Measurements from ENCODE around the gene TMEM167A. TPM values are rescaled to one million over a fixed set of nuclear protein-coding genes. Genes with fewer than 3 reads are reported as not detected.
A peak's percentile ranks its signal among the peaks of the same experiment; 100 is the strongest.

TMEM167A gene
- total and polyA plus RNA-seq, 2 donors (not counting 1 experiment from before 2014, with no cell fraction given): 54.0 to 89.0 TPM

GRCh38 chr5:83011985-83012384 is 65.2 kb downstream of the TMEM167A start:
- TF ChIP-seq EZH2 (IDR thresholded peaks at IDR 0.05; ENCODE audit: low read length, missing control alignments): no peak
- TF ChIP-seq CTCF (conservative IDR thresholded peaks at IDR 0.05 in 1 of 2, IDR thresholded peaks at IDR 0.05 in 1 of 2; ENCODE audit: low read depth in 1 of 2, low read length in 2 of 2): no peak
- H3K9me3 ChIP-seq (ENCODE audit: control insufficient read depth, insufficient read depth, low read depth, low read length): no peaks in the 10 kb centered on the region
- no peaks in the 10 kb centered on the region for H3K27me3 ChIP-seq (ENCODE audit: control insufficient read depth, insufficient read depth, low read length)
- peak in 1 of 2 donors; percentile 13 for DNase-seq (ENCODE audit: low read depth in 2 of 2)
- no peak overlapping the region for H2AFZ ChIP-seq (ENCODE audit: low read length)
- H3K79me2 ChIP-seq (ENCODE audit: control insufficient read depth, insufficient read depth, low read length): no peaks in the 10 kb centered on the region
- H4K20me1 ChIP-seq (ENCODE audit: control insufficient read depth, extremely low read depth, insufficient read depth, low read length): no peaks in the 10 kb centered on the region
- no peak overlapping the region for H3K9ac ChIP-seq (ENCODE audit: insufficient read depth, low read length)
- H3K36me3 ChIP-seq (ENCODE audit: control insufficient read depth, insufficient read depth, low read length): no peaks in the 10 kb centered on the region
- no peaks in the 10 kb centered on the region for H3K4me1 ChIP-seq (ENCODE audit: control insufficient read depth, extremely low read depth, insufficient read depth, low read length)
- no peak overlapping the region for H3K27ac ChIP-seq (ENCODE audit: insufficient read depth, low read length)
- no peak overlapping the region for H3K4me3 ChIP-seq (replicated peaks in 1 of 4; ENCODE audit: control extremely low read depth in 1 of 4, insufficient read depth in 1 of 4, low read depth in 3 of 4, low read length in 4 of 4)
- no peak overlapping the region for H3K4me2 ChIP-seq (ENCODE audit: extremely low read depth, insufficient read depth, low read length)

GRCh38 chr5:83009408-83009807 is 67.8 kb downstream of the TMEM167A start:
- no peak overlapping the region for H2AFZ ChIP-seq (ENCODE audit: low read length)
- TF ChIP-seq CTCF (conservative IDR thresholded peaks at IDR 0.05 in 1 of 2, IDR thresholded peaks at IDR 0.05 in 1 of 2; ENCODE audit: low read depth in 1 of 2, low read length in 2 of 2): no peak
- TF ChIP-seq EZH2 (IDR thresholded peaks at IDR 0.05; ENCODE audit: low read length, missing control alignments): no peak

GRCh38 chr5:83007755-83008154 is 69.4 kb downstream of the TMEM167A start:
- H3K9ac ChIP-seq (ENCODE audit: insufficient read depth, low read length): no peak overlapping the region
- no peaks in the 10 kb centered on the region for H3K36me3 ChIP-seq (ENCODE audit: control insufficient read depth, insufficient read depth, low read length)
- no peak overlapping the region for H3K4me3 ChIP-seq (replicated peaks in 1 of 4; ENCODE audit: control extremely low read depth in 1 of 4, insufficient read depth in 1 of 4, low read depth in 3 of 4, low read length in 4 of 4)
- H2AFZ ChIP-seq (ENCODE audit: low read length): no peak overlapping the region
- H3K27ac ChIP-seq (ENCODE audit: insufficient read depth, low read length): no peak overlapping the region
- H3K4me2 ChIP-seq (ENCODE audit: extremely low read depth, insufficient read depth, low read length): no peak overlapping the region
- no peaks in the 10 kb centered on the region for H3K27me3 ChIP-seq (ENCODE audit: control insufficient read depth, insufficient read depth, low read length)
- TF ChIP-seq EZH2 (IDR thresholded peaks at IDR 0.05; ENCODE audit: low read length, missing control alignments) (no peak), CTCF (conservative IDR thresholded peaks at IDR 0.05 in 1 of 2, IDR thresholded peaks at IDR 0.05 in 1 of 2; ENCODE audit: low read depth in 1 of 2, low read length in 2 of 2) (no peak)
- DNase-seq (ENCODE audit: low read depth in 2 of 2): no peak
- H3K79me2 ChIP-seq (ENCODE audit: control insufficient read depth, insufficient read depth, low read length): no peaks in the 10 kb centered on the region
- H3K4me1 ChIP-seq (ENCODE audit: control insufficient read depth, extremely low read depth, insufficient read depth, low read length): no peaks in the 10 kb centered on the region
- no peaks in the 10 kb centered on the region for H3K9me3 ChIP-seq (ENCODE audit: control insufficient read depth, insufficient read depth, low read depth, low read length)
- H4K20me1 ChIP-seq (ENCODE audit: control insufficient read depth, extremely low read depth, insufficient read depth, low read length): no peaks in the 10 kb centered on the region

More at GRCh38 chr5:83009408-83009807, 67.8 kb downstream of the TMEM167A start:
- H3K79me2 ChIP-seq (ENCODE audit: control insufficient read depth, insufficient read depth, low read length): no peaks in the 10 kb centered on the region
- no peaks in the 10 kb centered on the region for H3K27me3 ChIP-seq (ENCODE audit: control insufficient read depth, insufficient read depth, low read length)
- no peaks in the 10 kb centered on the region for H4K20me1 ChIP-seq (ENCODE audit: control insufficient read depth, extremely low read depth, insufficient read depth, low read length)
- no peaks in the 10 kb centered on the region for H3K36me3 ChIP-seq (ENCODE audit: control insufficient read depth, insufficient read depth, low read length)
- no peak overlapping the region for H3K9ac ChIP-seq (ENCODE audit: insufficient read depth, low read length)
- no peak overlapping the region for H3K4me3 ChIP-seq (replicated peaks in 1 of 4; ENCODE audit: control extremely low read depth in 1 of 4, insufficient read depth in 1 of 4, low read depth in 3 of 4, low read length in 4 of 4)
- no peak overlapping the region for H3K4me2 ChIP-seq (ENCODE audit: extremely low read depth, insufficient read depth, low read length)
- H3K4me1 ChIP-seq (ENCODE audit: control insufficient read depth, extremely low read depth, insufficient read depth, low read length): no peaks in the 10 kb centered on the region
- no peaks in the 10 kb centered on the region for H3K9me3 ChIP-seq (ENCODE audit: control insufficient read depth, insufficient read depth, low read depth, low read length)
- H3K27ac ChIP-seq (ENCODE audit: insufficient read depth, low read length): no peak overlapping the region
- DNase-seq (ENCODE audit: low read depth in 2 of 2): no peak

Data from fibroblast of lung (primary cell).